Upper lobe of left lung (tissue), 6 donors: ENCODE measurements around the gene NISCH. TPM values are rescaled to one million over a fixed set of nuclear protein-coding genes. Genes with fewer than 3 reads are reported as not detected.

Experiments
- ATAC-seq, 2 donors: fragments of 200-7000 bp; cut with Tn5 transposase; one replicate each; pipeline ENCODE4 v1.9.1; 2022; ENCODE audit warnings: mild to moderate bottlenecking in 2 of 2, moderate library complexity in 2 of 2; ENCODE audit not compliant: low FRiP score in 2 of 2
- DNase-seq, 2 donors: peaks; one replicate each; pipeline ENCODE4 v3.0.0-alpha.2; 2019 to 2020
- H3K27ac ChIP-seq, 4 donors: fragments of 200-600 bp; sonication (generic); one replicate each; pipeline ENCODE4 v1.5.1; 2016 to 2019
- H3K27me3 ChIP-seq, 4 donors: fragments of 200-600 bp; sonication (generic); one replicate each; pipeline ENCODE4 v1.5.1; 2017 to 2019
- H3K36me3 ChIP-seq, 4 donors: fragments of 200-600 bp; sonication (generic); one replicate each; pipeline ENCODE4 v1.5.1; 2016 to 2019
- H3K4me1 ChIP-seq, 4 donors: fragments of 200-600 bp; sonication (generic); one replicate each; pipeline ENCODE4 v1.5.1; 2018 to 2019
- H3K4me3 ChIP-seq, 4 donors: fragments of 200-600 bp; sonication (generic); one replicate each; pipeline ENCODE4 v1.5.1; 2017 to 2019; ENCODE audit warnings: mild to moderate bottlenecking in 2 of 4, moderate library complexity in 1 of 4
- H3K9me3 ChIP-seq, 4 donors: fragments of 200-600 bp; sonication (generic); one replicate each; pipeline ENCODE4 v1.5.1; 2018 to 2019
- CTCF ChIP-seq, 6 experiments: fragments of 450-650 bp in 4 of 6; fragments of 200-600 bp in 2 of 6; sonication (generic) in 2 of 6; IDR thresholded peaks; one replicate each; pipeline ENCODE4 v1.5.1; 2016 to 2019; ENCODE audit warnings: antibody characterized with exemption in 6 of 6
- EP300 ChIP-seq, 4 donors: sonication (generic); formaldehyde crosslinking; IDR thresholded peaks; one replicate each; pipeline ENCODE4 v1.5.1; 2017; ENCODE audit warnings: antibody characterized with exemption in 4 of 4, control low read depth in 2 of 4
- POLR2A ChIP-seq, 4 donors: fragments of 450-650 bp; IDR thresholded peaks; one replicate each; pipeline ENCODE4 v1.5.1; 2016 to 2017; ENCODE audit warnings: antibody characterized with exemption in 4 of 4, mild to moderate bottlenecking in 2 of 4
- POLR2AphosphoS5 ChIP-seq, 2 donors: sonication (generic); formaldehyde crosslinking; IDR thresholded peaks; one replicate each; pipeline ENCODE4 v1.5.1; 2017; ENCODE audit warnings: antibody characterized with exemption in 2 of 2
- WGBS, 2 donors: methylation state at CpG; one replicate each; pipeline ENCODE4 v1.1.5; 2017 to 2018; 5-methylcytosine and 5-hydroxymethylcytosine counted together
- total RNA-seq, 6 donors: library from RNA; depleted of rRNA in 4 of 6; stranded (reverse); fragments of >200 nt in 4 of 6; gene quantifications; one replicate each; pipeline versions ENCODE4 v1.1.0 to v1.2.1, GENCODE V29; 2016 to 2021
- donor health status: DM: no; HTN: no; CAD: no; lungs with moderate emphysema.
- donor health status: DM: no; HTN: yes; CAD: no; lungs with severe emphysema.

The NISCH gene
- total RNA-seq, 6 donors from 2014 or later, result 60.7 to 288 (median 83.0) TPM

- no peaks in the 10 kb centered on the region for H3K9me3 ChIP-seq
- DNase-seq (peak; percentile 80 to 94), ATAC-seq (peak in 1 of 2 donors; percentile 66)
- H3K27me3 ChIP-seq, result no peaks in the 10 kb centered on the region
- WGBS, 2 donors, result 7 to 12% methylated on average over 11 to 12 of the region's 91 CpGs
- peaks cover 51 to 87% (median 68%) of the 10 kb centered on the region in 4 donors for H3K4me1 ChIP-seq
- peak within 1 kb of the TSS; percentile 68 to 90 (median 80) for H3K27ac ChIP-seq
- peak within 1 kb of the TSS; percentile 43 to 80 (median 74) for H3K4me3 ChIP-seq
- TF ChIP-seq CTCF (IDR thresholded peaks at IDR 0.05) (peak in 1 of 6 experiments; percentile 13), POLR2AphosphoS5 (IDR thresholded peaks at IDR 0.05) (no peak)
- H3K36me3 ChIP-seq, result peaks cover 0 to 4% (median 0%) of the 10 kb centered on the region in 4 donors
Measured at GRCh38 chr3:52533623-52534280, 78.3 kb downstream of the NISCH start, which contains the start of gene NT5DC2. Gene NT5DC2 (minus strand): TSS chr3:52533857. CDS start chr3:52533737, 120 bp downstream.

- no peaks in the 10 kb centered on the region for H3K9me3 ChIP-seq
- peaks cover 56 to 88% (median 70%) of the 10 kb centered on the region in 4 donors for H3K4me1 ChIP-seq
- ATAC-seq, result no peak
- DNase-seq, result peak; percentile 25 to 87
- H3K36me3 ChIP-seq, result no peaks in the 10 kb centered on the region
- no peak for TF ChIP-seq EP300 (IDR thresholded peaks at IDR 0.05)
- TF ChIP-seq POLR2AphosphoS5 (IDR thresholded peaks at IDR 0.05), result no peak
- no peak for TF ChIP-seq CTCF (IDR thresholded peaks at IDR 0.05)
- TF ChIP-seq POLR2A (IDR thresholded peaks at IDR 0.05), result no peak
- 70 to 87% methylated on average over 39 to 40 of the region's 57 CpGs for WGBS, 2 donors
- H3K27ac ChIP-seq, result peak overlapping the region; percentile 68 to 90 (median 80)
- peak overlapping the region; percentile 12 to 77 (median 69) for H3K4me3 ChIP-seq
- H3K27me3 ChIP-seq, result no peaks in the 10 kb centered on the region
Measured at GRCh38 chr3:52534281-52535183, 79.1 kb downstream of the NISCH start.

DNA sequence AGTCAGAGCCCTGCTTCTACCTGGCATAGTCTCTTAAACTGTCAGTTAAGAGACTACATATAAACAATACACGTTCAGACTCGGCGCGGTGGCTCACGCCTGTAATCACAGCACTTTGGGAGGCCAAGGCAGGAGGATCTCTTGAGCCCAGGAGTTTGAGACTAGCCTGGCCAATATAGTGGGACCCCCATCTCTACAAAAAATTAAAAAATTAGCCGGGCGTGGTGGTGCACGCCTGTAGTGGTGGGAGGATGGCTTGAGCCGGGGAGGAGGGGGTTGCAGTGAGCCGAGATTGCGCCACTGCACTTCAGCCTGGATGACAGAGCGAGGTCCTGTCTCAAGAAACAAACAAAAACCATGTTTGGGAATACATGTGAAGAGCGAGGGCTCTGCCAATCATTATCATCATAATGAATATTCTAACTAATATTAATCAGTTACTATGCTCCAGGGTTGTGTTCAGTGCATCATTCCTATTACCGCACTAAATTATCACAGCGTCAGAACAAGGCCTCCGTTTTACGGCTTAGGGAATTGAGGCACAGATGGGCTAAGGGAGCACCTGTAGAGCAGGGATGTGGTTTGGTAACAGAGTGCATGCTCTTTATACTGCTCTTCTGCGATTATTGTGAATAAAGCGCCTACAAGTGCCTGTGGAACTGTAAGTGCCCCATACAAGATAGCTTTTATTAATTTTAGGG, 80.2 kb downstream of the NISCH start:
- no peak for ATAC-seq

GRCh38 chr3:52536112-52536368, 80.6 kb downstream of the NISCH start:
- peaks cover 0 to 4% (median 2%) of the 10 kb centered on the region in 4 donors for H3K36me3 ChIP-seq
- no peaks in the 10 kb centered on the region for H3K9me3 ChIP-seq
- peak overlapping the region in 3 of 4 donors; percentile 74 to 76 (median 75) for H3K4me3 ChIP-seq
- TF ChIP-seq EP300 (IDR thresholded peaks at IDR 0.05) (no peak), POLR2AphosphoS5 (IDR thresholded peaks at IDR 0.05) (no peak), POLR2A (IDR thresholded peaks at IDR 0.05) (no peak), CTCF (IDR thresholded peaks at IDR 0.05) (no peak)
- no peak for DNase-seq
- 12 to 14% methylated on average over 9 of the region's 9 CpGs for WGBS, 2 donors
- H3K27ac ChIP-seq, result peak overlapping the region in 3 of 4 donors; percentile 37 to 90 (median 90)
- ATAC-seq, result no peak
- peaks cover 52 to 84% (median 69%) of the 10 kb centered on the region in 4 donors for H3K4me1 ChIP-seq
- H3K27me3 ChIP-seq, result no peaks in the 10 kb centered on the region

More for the DNA sequence above, 80.2 kb downstream of the NISCH start:
- Histone ChIP-seq H3K9me3 (no peaks in the 10 kb centered on the region), H3K36me3 (no peaks in the 10 kb centered on the region), H3K27ac (peak overlapping the region in 3 of 4 donors; percentile 84 to 90 (median 90)), H3K4me1 (peaks cover 52 to 89% (median 69%) of the 10 kb centered on the region in 4 donors), H3K27me3 (no peaks in the 10 kb centered on the region), H3K4me3 (peak overlapping the region in 3 of 4 donors; percentile 74 to 76 (median 75))
- TF ChIP-seq POLR2A (IDR thresholded peaks at IDR 0.05) (no peak), POLR2AphosphoS5 (IDR thresholded peaks at IDR 0.05) (no peak), CTCF (IDR thresholded peaks at IDR 0.05) (no peak), EP300 (IDR thresholded peaks at IDR 0.05) (no peak)
- WGBS, 2 donors, result 89 to 91% methylated on average over 19 of the region's 19 CpGs
- no peak for DNase-seq
